ENCODE measurements around the gene ANG. TPM values are rescaled to one million over a fixed set of nuclear protein-coding genes. Genes with fewer than 3 reads are reported as not detected.

ANG gene
- total RNA-seq, 1 donor from 2014 or later, result 9.1 TPM

- peak; percentile 95 for DNase-seq (ENCODE audit: low spot score)
- Mint-ChIP-seq H3K9me3 (ENCODE audit: low read depth) (no peaks in the 10 kb centered on the region), H3K4me1 (ENCODE audit: low read depth) (peaks cover 40% of the 10 kb centered on the region), H3K27ac (ENCODE audit: unreplicated experiment) (no peak overlapping the region), H3K36me3 (ENCODE audit: low read depth) (no peaks in the 10 kb centered on the region), H3K27me3 (ENCODE audit: low read depth) (no peaks in the 10 kb centered on the region), H3K4me3 (ENCODE audit: unreplicated experiment) (no peak overlapping the region)
- no peak for TF ChIP-seq CTCF (IDR thresholded peaks at IDR 0.05)
Observed at GRCh38 chr14:20682435-20683124, 6.0 kb upstream of the ANG start.

GRCh38 chr14:20683125-20683890 is 5.3 kb upstream of the ANG start:
- Mint-ChIP-seq H3K4me1 (ENCODE audit: low read depth) (peaks cover 40% of the 10 kb centered on the region), H3K4me3 (ENCODE audit: unreplicated experiment) (no peak overlapping the region), H3K27ac (ENCODE audit: unreplicated experiment) (no peak overlapping the region), H3K27me3 (ENCODE audit: low read depth) (no peaks in the 10 kb centered on the region), H3K36me3 (ENCODE audit: low read depth) (no peaks in the 10 kb centered on the region), H3K9me3 (ENCODE audit: low read depth) (no peaks in the 10 kb centered on the region)
- no peak for DNase-seq (ENCODE audit: low spot score)
- TF ChIP-seq CTCF (IDR thresholded peaks at IDR 0.05), result no peak

- H3K27me3 Mint-ChIP-seq (ENCODE audit: low read depth), result no peaks in the 10 kb centered on the region
- H3K4me1 Mint-ChIP-seq (ENCODE audit: low read depth), result peaks cover 40% of the 10 kb centered on the region
- TF ChIP-seq CTCF (IDR thresholded peaks at IDR 0.05), result no peak
- H3K4me3 Mint-ChIP-seq (ENCODE audit: unreplicated experiment), result no peak within 1 kb of the TSS
- no peak for DNase-seq (ENCODE audit: low spot score)
- H3K27ac Mint-ChIP-seq (ENCODE audit: unreplicated experiment), result no peak within 1 kb of the TSS
- H3K36me3 Mint-ChIP-seq (ENCODE audit: low read depth), result no peaks in the 10 kb centered on the region
- no peaks in the 10 kb centered on the region for H3K9me3 Mint-ChIP-seq (ENCODE audit: low read depth)
Observed at GRCh38 chr14:20683891-20684661, 4.5 kb upstream of the ANG start, which contains the start of gene RNASE4. Gene RNASE4, plus strand, starts transcription at chr14:20684560. Its CDS starts 14,812 bp downstream, at chr14:20699372.

- Mint-ChIP-seq H3K27me3 (ENCODE audit: low read depth) (no peaks in the 10 kb centered on the region), H3K27ac (ENCODE audit: unreplicated experiment) (no peak overlapping the region), H3K4me1 (ENCODE audit: low read depth) (peaks cover 40% of the 10 kb centered on the region), H3K9me3 (ENCODE audit: low read depth) (no peaks in the 10 kb centered on the region), H3K4me3 (ENCODE audit: unreplicated experiment) (no peak overlapping the region), H3K36me3 (ENCODE audit: low read depth) (no peaks in the 10 kb centered on the region)
- no peak for TF ChIP-seq CTCF (IDR thresholded peaks at IDR 0.05)
- DNase-seq (ENCODE audit: low spot score), result no peak
Observed at GRCh38 chr14:20684662-20685456, 3.7 kb upstream of the ANG start.
